Thyroid gland (tissue), 4 donors: ENCODE data around the gene THAP9. TPM values are rescaled to one million over a fixed set of nuclear protein-coding genes. Genes with fewer than 3 reads are reported as not detected.

Experiments
- DNase-seq, 2 donors: peaks; one replicate each; pipeline ENCODE4 v3.0.0-alpha.2; 2019
- H3K27ac ChIP-seq, 3 donors: fragments of 200-600 bp; sonication (generic); 1 replicate in 2 of 3; 2 replicates in 1 of 3; pipeline ENCODE4 v1.5.1; 2016 to 2019; ENCODE audit warnings: mild to moderate bottlenecking in 1 of 3, moderate library complexity in 1 of 3
- H3K27me3 ChIP-seq: fragments of 200-600 bp; sonication (generic); one replicate; pipeline ENCODE4 v1.5.1; 2019
- H3K36me3 ChIP-seq, 2 donors: fragments of 200-600 bp; sonication (generic); one replicate each; pipeline ENCODE4 v1.5.1; 2016 to 2019
- H3K4me1 ChIP-seq, 2 donors: fragments of 200-600 bp; sonication (generic); one replicate each; pipeline ENCODE4 v1.5.1; 2017 to 2019
- H3K4me3 ChIP-seq, 3 donors: fragments of 200-600 bp; sonication (generic); replicated peaks in 1 of 3; 1 replicate in 2 of 3; 2 replicates in 1 of 3; pipeline ENCODE4 v1.5.1; 2016; ENCODE audit warnings: mild to moderate bottlenecking in 1 of 3
- H3K9me3 ChIP-seq: fragments of 200-600 bp; sonication (generic); one replicate; pipeline ENCODE4 v1.5.1; 2017
- CTCF ChIP-seq, 6 experiments: fragments of 200-600 bp in 3 of 6; fragments of 450-650 bp in 3 of 6; sonication (generic) in 3 of 6; IDR thresholded peaks; one replicate each; pipeline ENCODE4 v1.5.1; 2016 to 2019; ENCODE audit warnings: antibody characterized with exemption in 6 of 6, mild to moderate bottlenecking in 2 of 6, inconsistent platforms in 1 of 6, moderate library complexity in 1 of 6
- POLR2A ChIP-seq, 2 donors: fragments of 450-650 bp; IDR thresholded peaks; one replicate each; pipeline ENCODE4 v1.6.1; 2017; ENCODE audit warnings: antibody characterized with exemption in 2 of 2, mild to moderate bottlenecking in 2 of 2, moderate library complexity in 1 of 2
- WGBS, 2 donors: methylation state at CpG; one replicate each; pipeline ENCODE4 v1.1.5; 2017; 5-methylcytosine and 5-hydroxymethylcytosine counted together
- intact Hi-C: fragments of 100-400 bp; cut with DNase I; formaldehyde crosslinking; loops from one replicate; pipeline ENCODE4 v1.15.1; 2023
- total RNA-seq, 4 donors: library from RNA; depleted of rRNA; stranded (reverse); fragments of >200 nt; gene quantifications; one replicate each; pipeline ENCODE4 v1.2.3, GENCODE V29; 2016

THAP9 gene
- total RNA-seq, 4 donors from 2014 or later = 8.1 to 13.8 (median 10.7) TPM

DNA sequence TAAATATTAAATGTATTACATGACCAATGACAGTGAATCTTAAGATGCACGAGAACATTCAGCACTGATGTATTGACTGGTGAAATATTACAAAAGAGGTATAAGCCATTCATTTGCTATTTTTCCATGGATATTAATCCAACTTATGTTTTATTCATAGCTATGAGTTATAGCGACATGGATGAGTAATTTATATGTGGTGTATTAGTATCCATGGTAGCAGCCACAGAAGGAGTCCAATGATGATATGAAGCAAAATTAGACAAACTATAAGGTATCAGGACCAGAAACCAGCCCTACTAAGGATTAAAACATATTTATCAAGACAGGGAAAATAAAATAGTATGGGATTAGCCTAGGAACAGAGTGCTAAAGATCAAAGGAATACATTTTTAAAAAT is 50.7 kb downstream of the THAP9 start:
- Histone ChIP-seq H3K27me3 (no peaks in the 10 kb centered on the region), H3K4me1 (peaks cover 0 to 5% of the 10 kb centered on the region in 2 donors), H3K27ac (no peak overlapping the region), H3K36me3 (no peaks in the 10 kb centered on the region), H3K9me3 (no peaks in the 10 kb centered on the region), H3K4me3 (no peak overlapping the region)
- intact Hi-C loops = no loop called here
- DNase-seq = no peak
- WGBS, 2 donors = 97 to 100% methylated on average over 2 of the region's 2 CpGs
- no peak for TF ChIP-seq POLR2A (IDR thresholded peaks at IDR 0.05)
- no peak for TF ChIP-seq CTCF (IDR thresholded peaks at IDR 0.05)

- H3K36me3 ChIP-seq = no peaks in the 10 kb centered on the region
- H3K27ac ChIP-seq = no peak overlapping the region
- DNase-seq = no peak
- H3K27me3 ChIP-seq = no peaks in the 10 kb centered on the region
- intact Hi-C loops = no loop called here
- H3K9me3 ChIP-seq = no peaks in the 10 kb centered on the region
- no peak overlapping the region for H3K4me3 ChIP-seq
- 88 to 96% methylated on average over 4 of the region's 4 CpGs for WGBS, 2 donors
- TF ChIP-seq POLR2A (IDR thresholded peaks at IDR 0.05) (no peak), CTCF (IDR thresholded peaks at IDR 0.05) (no peak)
- H3K4me1 ChIP-seq = peaks cover 0 to 5% of the 10 kb centered on the region in 2 donors
Measured at GRCh38 chr4:82954212-82954611, 53.7 kb downstream of the THAP9 start.

- no peaks in the 10 kb centered on the region for H3K36me3 ChIP-seq
- intact Hi-C loops = no loop called here
- peaks cover 0 to 5% of the 10 kb centered on the region in 2 donors for H3K4me1 ChIP-seq
- no peaks in the 10 kb centered on the region for H3K27me3 ChIP-seq
- H3K27ac ChIP-seq = no peak overlapping the region
- no peak for DNase-seq
- TF ChIP-seq CTCF (IDR thresholded peaks at IDR 0.05) (no peak), POLR2A (IDR thresholded peaks at IDR 0.05) (no peak)
- WGBS, 2 donors = 89 to 90% methylated on average over 1 of the region's 1 CpG
- no peaks in the 10 kb centered on the region for H3K9me3 ChIP-seq
- H3K4me3 ChIP-seq = no peak overlapping the region
Measured at GRCh38 chr4:82957045-82957444, 56.5 kb downstream of the THAP9 start.

GRCh38 chr4:82965763-82966162 is 65.2 kb downstream of the THAP9 start:
- WGBS, 2 donors = 96 to 100% methylated on average over 2 of the region's 2 CpGs
- Histone ChIP-seq H3K4me1 (no peaks in the 10 kb centered on the region), H3K4me3 (no peak overlapping the region), H3K36me3 (peaks cover 0 to 2% of the 10 kb centered on the region in 2 donors), H3K27ac (no peak overlapping the region), H3K27me3 (no peaks in the 10 kb centered on the region), H3K9me3 (no peaks in the 10 kb centered on the region)
- DNase-seq = no peak
- TF ChIP-seq POLR2A (IDR thresholded peaks at IDR 0.05) = no peak
- TF ChIP-seq CTCF (IDR thresholded peaks at IDR 0.05) = no peak
- intact Hi-C loops = no loop called here

GRCh38 chr4:82968972-82969371 is 68.4 kb downstream of the THAP9 start:
- Histone ChIP-seq H3K36me3 (peaks cover 0 to 2% of the 10 kb centered on the region in 2 donors), H3K27me3 (no peaks in the 10 kb centered on the region), H3K4me3 (no peak overlapping the region), H3K27ac (no peak overlapping the region), H3K9me3 (no peaks in the 10 kb centered on the region), H3K4me1 (no peaks in the 10 kb centered on the region)
- WGBS, 2 donors = 92 to 94% methylated on average over 4 of the region's 4 CpGs
- DNase-seq = no peak
- TF ChIP-seq POLR2A (IDR thresholded peaks at IDR 0.05) (no peak), CTCF (IDR thresholded peaks at IDR 0.05) (no peak)
- intact Hi-C loops = no loop called here
